Endodermal cell (in vitro differentiated cells): ENCODE data around the gene P2RX7. TPM values are rescaled to one million over a fixed set of nuclear protein-coding genes. Genes with fewer than 3 reads are reported as not detected.
A peak's percentile ranks its signal among the peaks of the same experiment; 100 is the strongest.

Experiments used
- DNase-seq: peaks from one replicate; pipeline ENCODE4 v3.0.0-alpha.2; 2017
- H3K27ac ChIP-seq: 2 replicates; pipeline ENCODE4 v1.5.1; 2013; ENCODE audit warnings: mild to moderate bottlenecking, low read depth, low read length, moderate library complexity
- H3K27me3 ChIP-seq: 2 replicates; pipeline ENCODE4 v1.6.1; 2013; ENCODE audit warnings: mild to moderate bottlenecking, low read length, moderate library complexity; ENCODE audit not compliant: insufficient read depth, control insufficient read depth, poor library complexity, severe bottlenecking
- H3K36me3 ChIP-seq: 2 replicates; pipeline ENCODE4 v1.7.0; 2013; ENCODE audit warnings: mild to moderate bottlenecking, low read length, moderate library complexity; ENCODE audit not compliant: control insufficient read depth, insufficient read depth
- H3K4me1 ChIP-seq: one replicate; pipeline ENCODE4 v1.7.0; 2013; ENCODE audit warnings: low read length; ENCODE audit not compliant: control insufficient read depth, insufficient read depth
- H3K4me3 ChIP-seq: 2 replicates; pipeline ENCODE4 v1.5.1; 2013; ENCODE audit warnings: mild to moderate bottlenecking, low read length, moderate library complexity
- H3K9ac ChIP-seq: 2 replicates; pipeline ENCODE4 v1.6.1; 2013; ENCODE audit warnings: mild to moderate bottlenecking, low read length, moderate library complexity; ENCODE audit not compliant: poor library complexity, severe bottlenecking; ENCODE audit errors: extremely low read depth
- H3K9me3 ChIP-seq: 2 replicates; pipeline ENCODE4 v1.6.1; 2013; ENCODE audit warnings: mild to moderate bottlenecking, low read length, moderate library complexity; ENCODE audit not compliant: control insufficient read depth
- H3K27ac Mint-ChIP-seq: 2 replicates; pipeline ENCODE4 v1.8.0; 2020; ENCODE audit warnings: mixed read lengths
- H3K27me3 Mint-ChIP-seq: 2 replicates; pipeline ENCODE4 v1.8.0; 2021; ENCODE audit warnings: mild to moderate bottlenecking, mixed read lengths; ENCODE audit not compliant: insufficient read depth
- H3K36me3 Mint-ChIP-seq: 2 replicates; pipeline ENCODE4 v1.8.0; 2020; ENCODE audit warnings: low read depth, mixed read lengths
- H3K4me1 Mint-ChIP-seq: 2 replicates; pipeline ENCODE4 v1.8.0; 2020; ENCODE audit warnings: mixed read lengths
- H3K4me3 Mint-ChIP-seq: 2 replicates; pipeline ENCODE4 v1.8.0; 2020; ENCODE audit warnings: mild to moderate bottlenecking, moderate library complexity, mixed read lengths
- H3K9me3 Mint-ChIP-seq: 2 replicates; pipeline ENCODE4 v1.8.0; 2020; ENCODE audit warnings: mild to moderate bottlenecking, mixed read lengths
- CTCF ChIP-seq: fragments of 200-600 bp; sonication (generic); conservative IDR thresholded peaks from 2 replicates; pipeline ENCODE4 v1.5.0; 2021; ENCODE audit warnings: antibody characterized with exemption, mild to moderate bottlenecking
- WGBS, 2 experiments: methylation state at CpG; one replicate each; pipeline versions ENCODE4 v1.1.5 to v1.1.7; 2013; ENCODE audit warnings: missing lambda C conversion rate in 2 of 2, mixed read lengths in 1 of 2; ENCODE audit not compliant: insufficient coverage in 1 of 2, insufficient read length in 1 of 2; 5-methylcytosine and 5-hydroxymethylcytosine counted together
- total RNA-seq, 2 donors: library from RNA; stranded (reverse); fragmentation: NEBNext Ultra II Directional in 1 of 2; extraction: Animal tissue kit (Norgen Biotek cat#: 25700) in 1 of 2; gene quantifications; 2 replicates in 1 of 2; 3 replicates in 1 of 2; pipeline ENCODE4 v1.2.1, GENCODE V29; 2021

P2RX7 gene
- total RNA-seq, 2 donors from 2014 or later, result 0.18 TPM; not detected in 1

DNA sequence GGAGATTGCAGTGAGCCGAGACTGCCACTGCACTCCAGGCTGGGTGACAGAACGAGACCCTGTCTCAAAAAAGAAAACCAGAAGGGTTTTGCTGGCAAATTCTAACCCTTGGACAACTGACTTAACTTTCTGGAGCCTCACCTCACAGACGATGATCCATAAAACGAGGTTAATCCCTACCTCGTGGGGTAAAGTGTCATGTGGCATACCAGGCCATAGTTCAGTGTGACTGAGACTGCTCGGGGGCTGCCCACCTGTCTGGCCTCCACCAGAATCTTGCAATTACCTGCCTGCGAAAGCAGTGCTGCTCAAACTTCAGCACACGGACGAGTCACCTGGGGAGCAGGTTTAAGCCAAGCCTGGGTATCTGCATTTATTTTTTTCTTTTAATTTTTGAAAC, 104.1 kb downstream of the P2RX7 start:
- Mint-ChIP-seq H3K36me3 (peaks cover 54% of the 10 kb centered on the region), H3K4me1 (peaks cover 19% of the 10 kb centered on the region), H3K27ac (peak overlapping the region; percentile 70), H3K27me3 (no peaks in the 10 kb centered on the region), H3K9me3 (no peaks in the 10 kb centered on the region), H3K4me3 (no peak overlapping the region)
- H3K4me1 ChIP-seq, result peaks cover 24% of the 10 kb centered on the region
- H3K4me3 ChIP-seq, result no peak overlapping the region
- TF ChIP-seq CTCF, result no peak
- 93% methylated on average over 9 of the region's 9 CpGs for WGBS, 2 experiments
- H3K27me3 ChIP-seq, result no peaks in the 10 kb centered on the region
- DNase-seq, result no peak
- H3K9ac ChIP-seq, result no peak overlapping the region
- H3K27ac ChIP-seq, result no peak overlapping the region
- no peaks in the 10 kb centered on the region for H3K9me3 ChIP-seq
- H3K36me3 ChIP-seq, result peaks cover 48% of the 10 kb centered on the region

DNA sequence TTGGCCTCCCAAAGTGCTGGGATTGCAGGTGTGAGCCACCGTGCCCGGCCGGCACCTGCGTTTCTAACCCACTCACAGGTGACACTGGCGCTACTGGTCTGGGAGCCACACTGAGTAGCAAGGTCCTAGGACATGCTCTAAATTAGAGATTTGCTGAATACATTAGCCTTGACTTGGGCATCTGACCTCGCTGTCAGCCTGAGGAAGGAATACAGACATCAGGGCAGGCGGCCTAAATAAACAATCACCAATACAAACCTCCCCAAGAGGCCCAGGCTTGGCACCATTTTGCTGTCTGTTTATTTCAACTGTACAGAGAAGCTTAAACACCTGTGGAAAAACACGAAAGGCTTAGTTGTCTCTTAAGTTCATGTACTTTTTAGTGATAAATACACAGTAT, 104.7 kb downstream of the P2RX7 start:
- peaks cover 19% of the 10 kb centered on the region for H3K4me1 Mint-ChIP-seq
- Histone ChIP-seq H3K4me1 (peaks cover 24% of the 10 kb centered on the region), H3K36me3 (peaks cover 48% of the 10 kb centered on the region), H3K4me3 (no peak overlapping the region), H3K9me3 (no peaks in the 10 kb centered on the region), H3K27me3 (no peaks in the 10 kb centered on the region), H3K9ac (no peak overlapping the region), H3K27ac (no peak overlapping the region)
- no peak overlapping the region for H3K27ac Mint-ChIP-seq
- no peak for TF ChIP-seq CTCF
- DNase-seq, result no peak
- H3K36me3 Mint-ChIP-seq, result peaks cover 55% of the 10 kb centered on the region
- H3K4me3 Mint-ChIP-seq, result no peak overlapping the region
- 95 to 98% methylated on average over 5 to 8 of the region's 8 CpGs for WGBS, 2 experiments
- no peaks in the 10 kb centered on the region for H3K9me3 Mint-ChIP-seq
- H3K27me3 Mint-ChIP-seq, result no peaks in the 10 kb centered on the region

Other genes starting within 250 kb of the P2RX7 start
- 10 to 100 TPM; 41.1 to 46.8 TPM for gene SPPL3, start 228.5 kb upstream of the P2RX7 start, total RNA-seq
- under 1 TPM; 0.24 to 0.42 TPM for gene HNF1A, start 154.3 kb upstream of the P2RX7 start, total RNA-seq
- gene C12orf43, start 116.4 kb upstream of the P2RX7 start, total RNA-seq, result 10 to 100 TPM; 21.4 to 26.8 TPM
- not detected for gene OASL, start 93.6 kb upstream of the P2RX7 start, total RNA-seq
- gene P2RX4, start 77.3 kb downstream of the P2RX7 start, total RNA-seq, result 10 to 100 TPM; 11.5 to 21.1 TPM
- 100 to 1,000 TPM in 1 of 2 donors, 10 to 100 TPM in 1; 95.8 to 113 TPM for gene CAMKK2, start 163.8 kb downstream of the P2RX7 start, total RNA-seq
- 100 to 1,000 TPM in 1 of 2 donors, 10 to 100 TPM in 1; 87.7 to 111 TPM for gene ANAPC5, start 219.5 kb downstream of the P2RX7 start, total RNA-seq